IPS-18c (cell line): ENCODE measurements around the gene SLIT3.

Experiments
- H3K4me3 ChIP-seq: 2 replicates; pipeline ENCODE4 v1.7.0; 2013; ENCODE audit warnings: low read depth, mild to moderate bottlenecking, low read length, moderate library complexity; ENCODE audit not compliant: insufficient read depth
- H3K9me3 ChIP-seq: one replicate; pipeline ENCODE4 v1.6.1; 2013; ENCODE audit warnings: mild to moderate bottlenecking, low read length, moderate library complexity; ENCODE audit not compliant: control insufficient read depth, insufficient read depth

Gene SLIT3

GRCh38 chr5:168793841-168794837 is 506.8 kb downstream of the SLIT3 start:
- Histone ChIP-seq H3K4me3 (no peak overlapping the region), H3K9me3 (peaks cover 2% of the 10 kb centered on the region)

- Histone ChIP-seq H3K4me3 (no peak overlapping the region), H3K9me3 (peaks cover 2% of the 10 kb centered on the region)
These were observed 508.3 kb downstream of the SLIT3 start for GRCh38 chr5:168792678-168793077.

- no peak overlapping the region for H3K4me3 ChIP-seq
- H3K9me3 ChIP-seq: peaks cover 2% of the 10 kb centered on the region
These were observed 510.2 kb downstream of the SLIT3 start for GRCh38 chr5:168790671-168791250.

- Histone ChIP-seq H3K9me3 (peaks cover 2% of the 10 kb centered on the region), H3K4me3 (no peak overlapping the region)
These were observed 510.8 kb downstream of the SLIT3 start for GRCh38 chr5:168790002-168790635.

- H3K9me3 ChIP-seq: peaks cover 2% of the 10 kb centered on the region
- no peak overlapping the region for H3K4me3 ChIP-seq
These were observed 512.2 kb downstream of the SLIT3 start for GRCh38 chr5:168788786-168789185.

- Histone ChIP-seq H3K4me3 (no peak overlapping the region), H3K9me3 (peaks cover 2% of the 10 kb centered on the region)
These were observed 512.8 kb downstream of the SLIT3 start for GRCh38 chr5:168788107-168788506.

- Histone ChIP-seq H3K4me3 (no peak overlapping the region), H3K9me3 (no peaks in the 10 kb centered on the region)
These were observed 514.8 kb downstream of the SLIT3 start for GRCh38 chr5:168786147-168786546.

- no peak overlapping the region for H3K4me3 ChIP-seq
These were observed 516.5 kb downstream of the SLIT3 start for GRCh38 chr5:168784454-168784853.

GRCh38 chr5:168781941-168782571 is 518.9 kb downstream of the SLIT3 start:
- Histone ChIP-seq H3K9me3 (no peaks in the 10 kb centered on the region), H3K4me3 (no peak overlapping the region)

More at GRCh38 chr5:168784454-168784853, 516.5 kb downstream of the SLIT3 start:
- no peaks in the 10 kb centered on the region for H3K9me3 ChIP-seq

GRCh38 chr5:168780888-168781287 is 520.1 kb downstream of the SLIT3 start:
- no peaks in the 10 kb centered on the region for H3K9me3 ChIP-seq
- no peak overlapping the region for H3K4me3 ChIP-seq

GRCh38 chr5:168779333-168779732 is 521.6 kb downstream of the SLIT3 start:
- H3K4me3 ChIP-seq: no peak overlapping the region
- H3K9me3 ChIP-seq: no peaks in the 10 kb centered on the region

GRCh38 chr5:168778536-168778935 is 522.4 kb downstream of the SLIT3 start:
- no peaks in the 10 kb centered on the region for H3K9me3 ChIP-seq
- H3K4me3 ChIP-seq: no peak overlapping the region

- Histone ChIP-seq H3K9me3 (no peaks in the 10 kb centered on the region), H3K4me3 (no peak overlapping the region)
These were observed 523.3 kb downstream of the SLIT3 start for GRCh38 chr5:168777651-168778050.

- H3K4me3 ChIP-seq: no peak overlapping the region
- no peaks in the 10 kb centered on the region for H3K9me3 ChIP-seq
These were observed 524.9 kb downstream of the SLIT3 start for GRCh38 chr5:168776070-168776469.

- H3K9me3 ChIP-seq: peaks cover 7% of the 10 kb centered on the region
These were observed 527.7 kb downstream of the SLIT3 start for GRCh38 chr5:168773226-168773625.

GRCh38 chr5:168772316-168772961 is 528.5 kb downstream of the SLIT3 start:
- Histone ChIP-seq H3K9me3 (peaks cover 7% of the 10 kb centered on the region), H3K4me3 (no peak overlapping the region)

More at GRCh38 chr5:168773226-168773625, 527.7 kb downstream of the SLIT3 start:
- H3K4me3 ChIP-seq: no peak overlapping the region

- H3K4me3 ChIP-seq: no peak overlapping the region
These were observed 529.3 kb downstream of the SLIT3 start for GRCh38 chr5:168771678-168772077.

More at GRCh38 chr5:168771678-168772077, 529.3 kb downstream of the SLIT3 start:
- H3K9me3 ChIP-seq: peaks cover 7% of the 10 kb centered on the region
